ENCODE results near the gene ADAM8. TPM values are rescaled to one million over a fixed set of nuclear protein-coding genes. Genes with fewer than 3 reads are reported as not detected.

Gene ADAM8
- total and polyA plus RNA-seq, 8 donors: 1.9 to 45.3 (median 3.8) TPM

DNA sequence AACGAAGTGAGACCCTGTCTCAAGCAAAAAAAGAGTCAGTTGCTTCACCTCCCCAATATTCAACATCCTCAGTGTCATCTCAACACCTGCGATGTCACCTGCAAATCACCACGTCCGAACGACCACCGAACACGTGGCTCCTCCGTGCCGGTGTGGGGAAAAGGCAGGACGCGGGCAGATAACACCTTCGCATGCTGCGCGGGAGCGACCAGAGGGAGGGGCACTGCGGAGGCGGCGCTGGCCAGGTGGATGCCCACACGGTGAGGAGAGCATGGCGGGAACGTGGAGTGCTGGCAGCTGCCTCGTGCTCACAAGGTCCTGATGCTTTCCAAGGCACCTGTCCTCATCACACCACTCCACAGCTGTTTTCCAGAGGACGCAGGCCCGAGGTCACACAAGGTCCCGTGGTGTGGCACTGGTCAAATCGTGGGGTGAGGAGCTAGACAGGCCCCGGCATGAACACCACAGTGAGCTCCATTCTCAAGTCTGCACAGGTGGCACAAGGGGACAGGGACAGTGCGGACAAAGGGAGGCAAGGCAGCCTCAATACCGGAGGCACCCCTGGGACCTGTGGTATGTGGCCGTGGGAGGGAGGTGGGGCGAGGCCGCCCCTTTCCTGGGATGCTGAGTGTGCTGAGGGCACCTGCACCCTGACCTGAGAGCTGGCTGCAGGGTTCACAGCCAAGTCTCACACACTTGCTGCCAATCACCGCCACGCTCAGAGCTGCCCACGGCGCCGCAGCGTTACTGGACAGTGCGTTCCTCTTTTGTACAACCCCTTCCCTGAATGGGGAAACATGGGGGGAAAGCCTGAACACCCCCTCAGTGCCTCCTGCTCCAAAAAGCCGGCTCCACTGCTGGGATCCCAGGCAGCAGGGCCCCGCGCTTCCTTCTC is 19.0 kb upstream of the ADAM8 start:
- DNase-seq (peak in 1 of 4 donors; percentile 75), ATAC-seq (no peak)
- H3K27ac ChIP-seq: peak overlapping the region in 1 of 2 donors; percentile 52
- no peak overlapping the region for H3K4me3 ChIP-seq
- H3K4me1 ChIP-seq: peaks cover 0 to 18% of the 10 kb centered on the region in 2 donors
- no peaks in the 10 kb centered on the region for H3K9me3 ChIP-seq
- intact Hi-C loops (cut with DNase I): no loop called here
- H3K36me3 ChIP-seq: peaks cover 0 to 89% of the 10 kb centered on the region in 2 donors
- no peak for TF ChIP-seq CTCF (IDR thresholded peaks at IDR 0.05)
- no peaks in the 10 kb centered on the region for H3K27me3 ChIP-seq

GRCh38 chr10:133294189-133294588 is 17.5 kb upstream of the ADAM8 start:
- no peak for TF ChIP-seq CTCF (IDR thresholded peaks at IDR 0.05)
- Histone ChIP-seq H3K27me3 (no peaks in the 10 kb centered on the region), H3K27ac (peak overlapping the region in 1 of 2 donors; percentile 52), H3K4me1 (peaks cover 0 to 18% of the 10 kb centered on the region in 2 donors), H3K4me3 (no peak overlapping the region), H3K36me3 (peaks cover 0 to 89% of the 10 kb centered on the region in 2 donors), H3K9me3 (no peaks in the 10 kb centered on the region)
- intact Hi-C loops (cut with DNase I): no loop called here
- ATAC-seq: peak; percentile 66
- peak in 2 of 4 donors; percentile 69 to 81 for DNase-seq

GRCh38 chr10:133293810-133294119 is 17.1 kb upstream of the ADAM8 start:
- Histone ChIP-seq H3K27me3 (no peaks in the 10 kb centered on the region), H3K36me3 (peaks cover 0 to 89% of the 10 kb centered on the region in 2 donors), H3K27ac (peak overlapping the region in 1 of 2 donors; percentile 52), H3K4me3 (no peak overlapping the region), H3K4me1 (peaks cover 0 to 18% of the 10 kb centered on the region in 2 donors), H3K9me3 (no peaks in the 10 kb centered on the region)
- TF ChIP-seq CTCF (IDR thresholded peaks at IDR 0.05): no peak
- DNase-seq (no peak), ATAC-seq (peak; percentile 9)
- intact Hi-C loops (cut with DNase I): no loop called here

GRCh38 chr10:133292919-133293809 is 16.5 kb upstream of the ADAM8 start:
- H3K9me3 ChIP-seq: no peaks in the 10 kb centered on the region
- peaks cover 0 to 18% of the 10 kb centered on the region in 2 donors for H3K4me1 ChIP-seq
- intact Hi-C loops (cut with DNase I): no loop called here
- DNase-seq: peak in 1 of 4 donors; percentile 83
- H3K27me3 ChIP-seq: no peaks in the 10 kb centered on the region
- H3K4me3 ChIP-seq: no peak overlapping the region
- peaks cover 0 to 89% of the 10 kb centered on the region in 2 donors for H3K36me3 ChIP-seq
- no peak for TF ChIP-seq CTCF (IDR thresholded peaks at IDR 0.05)
- ATAC-seq: peak; percentile 56
- peak overlapping the region in 1 of 2 donors; percentile 52 for H3K27ac ChIP-seq

- peaks cover 0 to 18% of the 10 kb centered on the region in 2 donors for H3K4me1 ChIP-seq
- no peak for DNase-seq
- no peak for ATAC-seq
- intact Hi-C loops (cut with DNase I): no loop called here
- no peak overlapping the region for H3K27ac ChIP-seq
- H3K9me3 ChIP-seq: no peaks in the 10 kb centered on the region
- H3K4me3 ChIP-seq: no peak overlapping the region
- no peaks in the 10 kb centered on the region for H3K27me3 ChIP-seq
- H3K36me3 ChIP-seq: peaks cover 3 to 89% of the 10 kb centered on the region in 2 donors
- TF ChIP-seq CTCF (IDR thresholded peaks at IDR 0.05): no peak
These were observed 13.1 kb upstream of the ADAM8 start for GRCh38 chr10:133289761-133290160.
